Measurements from ENCODE around the gene ZFR.
"Not testable (repeated sequence)": the region's sequence is repeated elsewhere in the genome, so short reads cannot be mapped to it uniquely, and the experiment has no call there.

The ZFR gene

DNA sequence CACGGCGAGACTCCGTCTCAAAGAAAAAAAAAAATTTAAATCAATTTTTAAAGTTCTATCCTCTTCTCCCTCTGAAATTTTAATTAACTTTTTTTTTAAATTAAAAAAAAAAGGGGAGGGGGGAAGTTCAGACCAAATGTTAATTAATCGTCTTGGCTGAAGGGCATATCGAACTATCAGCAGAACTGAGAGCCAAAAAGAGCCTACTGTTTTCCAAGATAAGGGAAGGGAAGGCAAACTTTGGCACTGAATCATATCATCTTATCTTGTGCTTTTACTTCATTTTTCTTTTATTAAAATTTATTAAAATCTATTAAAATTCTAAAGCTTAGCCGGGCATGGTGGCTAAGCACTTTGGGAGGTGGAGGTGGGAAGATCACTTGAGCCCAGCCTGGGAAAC is 85.9 kb downstream of the ZFR start:
- DNase-seq (ENCODE audit: low read depth) = no peak

DNA sequence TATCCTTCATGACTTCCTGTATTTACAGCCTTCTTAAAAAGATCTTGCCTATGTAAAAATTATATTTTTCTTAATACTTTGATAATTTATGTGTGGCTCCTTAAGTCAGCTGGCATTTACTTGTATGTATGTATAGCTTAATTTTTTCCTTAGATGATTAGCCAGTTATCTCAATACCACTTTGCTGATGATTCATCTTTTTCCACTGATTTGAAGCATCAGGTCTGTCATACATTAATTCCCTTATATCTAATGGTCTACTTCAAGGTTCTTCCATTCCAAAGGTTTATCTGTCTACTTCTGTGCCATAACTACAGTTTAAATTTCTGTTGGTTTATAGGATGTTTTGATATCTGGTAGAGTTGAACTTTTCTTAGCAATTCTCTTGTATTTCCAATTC is 86.9 kb downstream of the ZFR start:
- DNase-seq (ENCODE audit: low read depth) = no peak

DNA sequence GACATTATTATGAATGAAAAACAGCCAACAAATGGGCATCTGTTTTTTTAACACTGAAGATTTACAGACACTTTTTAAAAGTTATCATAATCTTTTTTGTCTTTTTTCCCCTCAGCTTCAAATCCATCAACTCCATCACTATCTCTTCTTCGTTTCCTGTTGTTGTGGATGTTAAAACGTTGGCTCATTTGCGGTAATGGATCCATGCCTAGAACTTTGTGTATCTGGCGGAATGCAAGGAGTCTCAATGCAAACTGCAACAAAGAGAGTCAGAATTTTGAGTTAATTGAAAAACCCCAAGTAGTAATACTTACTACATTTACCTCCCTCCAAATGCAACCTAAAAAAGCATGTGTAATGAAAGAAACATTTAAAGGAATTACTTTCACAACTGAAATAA is 88.9 kb downstream of the ZFR start:
- no peak for DNase-seq (ENCODE audit: low read depth)

DNA sequence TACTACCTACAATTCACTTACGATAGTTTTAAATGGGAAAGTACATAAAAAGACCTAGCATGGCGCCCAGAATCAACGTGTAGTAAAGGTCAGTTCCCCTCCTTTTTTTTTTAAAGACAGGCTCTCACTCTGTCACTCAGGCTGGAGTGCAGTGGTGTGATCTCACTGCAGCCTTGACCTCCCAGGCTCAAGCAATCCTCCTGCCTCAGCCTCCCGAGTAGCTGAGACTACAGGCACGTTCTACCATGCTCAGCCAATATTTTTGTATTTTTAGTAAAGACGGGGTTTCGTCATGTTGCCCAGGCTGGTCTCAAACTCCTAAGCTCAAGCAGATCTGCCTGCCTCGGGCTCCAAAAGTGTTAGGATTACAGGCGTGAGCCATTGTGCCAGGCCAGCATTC is 91.1 kb downstream of the ZFR start:
- no peak for DNase-seq (ENCODE audit: low read depth)

DNA sequence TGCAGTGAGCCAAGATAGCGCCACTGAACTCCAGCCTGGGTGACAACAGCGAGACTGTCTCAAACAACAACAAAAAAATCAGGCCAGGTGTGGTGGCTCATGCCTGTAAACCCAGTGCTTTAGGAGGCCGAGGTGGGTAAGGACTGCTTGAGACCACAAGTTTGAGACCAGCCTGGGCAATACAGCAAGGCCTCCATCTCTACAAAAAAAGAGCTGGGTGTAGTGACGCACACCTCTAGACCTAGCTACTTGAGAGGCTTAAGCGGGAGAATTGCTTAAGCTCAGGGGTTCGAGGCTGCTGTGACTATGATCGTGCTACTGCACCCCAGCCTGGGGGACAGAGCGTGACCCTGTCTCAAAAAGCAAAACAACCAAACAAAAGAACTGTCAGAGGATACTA is 91.9 kb downstream of the ZFR start:
- no peak for DNase-seq (ENCODE audit: low read depth)

DNA sequence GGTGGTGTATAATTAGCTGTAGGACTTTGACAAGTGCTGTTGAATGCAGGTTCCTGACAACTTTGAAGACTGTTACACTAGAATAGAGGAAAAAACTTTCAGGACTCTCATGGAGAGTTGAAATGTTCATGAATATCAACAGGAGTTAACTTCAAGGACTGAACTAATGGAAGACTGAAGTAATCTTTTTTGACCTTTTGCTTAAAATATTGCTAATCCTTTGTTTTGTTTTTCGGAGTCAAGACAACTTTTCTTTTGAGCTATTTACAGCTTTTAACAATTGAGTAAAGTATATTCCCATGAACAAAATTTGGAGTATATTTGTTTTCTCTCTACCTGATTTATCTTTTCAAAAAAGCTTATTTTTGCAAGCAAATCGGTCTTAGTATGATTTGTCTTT is 97.7 kb downstream of the ZFR start:
- no peak for DNase-seq (ENCODE audit: low read depth)

DNA sequence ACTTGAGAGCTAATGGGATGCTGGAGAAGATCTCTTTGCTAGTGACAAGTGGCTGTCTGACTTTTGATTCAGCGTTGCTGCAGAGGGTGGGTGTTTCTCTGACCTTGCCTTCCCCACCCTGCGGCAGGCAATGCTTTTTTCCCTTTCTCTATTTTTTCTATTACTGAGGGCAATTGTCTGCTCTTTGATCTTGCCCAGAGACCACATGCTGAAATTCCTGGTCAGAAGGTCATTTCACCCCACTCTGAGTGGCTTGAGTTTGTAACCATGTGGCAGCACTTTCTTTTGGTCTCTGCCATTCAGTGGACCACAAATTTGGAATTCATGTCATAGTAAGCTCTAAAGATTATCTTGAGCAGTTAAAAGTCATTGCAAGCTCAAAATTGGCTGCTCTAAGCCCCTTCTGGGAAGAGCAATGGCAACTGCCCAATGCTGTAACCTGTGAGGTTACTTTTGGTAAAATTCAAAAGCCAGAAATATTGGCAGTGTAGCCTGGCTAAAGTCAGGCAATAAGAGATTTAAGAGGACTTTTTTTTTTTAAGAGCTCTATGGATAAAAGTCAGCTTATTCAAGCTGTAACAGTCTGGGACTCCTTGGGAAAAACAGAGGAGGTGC is 101.4 kb downstream of the ZFR start:
- no peak for DNase-seq (ENCODE audit: low read depth)

DNA sequence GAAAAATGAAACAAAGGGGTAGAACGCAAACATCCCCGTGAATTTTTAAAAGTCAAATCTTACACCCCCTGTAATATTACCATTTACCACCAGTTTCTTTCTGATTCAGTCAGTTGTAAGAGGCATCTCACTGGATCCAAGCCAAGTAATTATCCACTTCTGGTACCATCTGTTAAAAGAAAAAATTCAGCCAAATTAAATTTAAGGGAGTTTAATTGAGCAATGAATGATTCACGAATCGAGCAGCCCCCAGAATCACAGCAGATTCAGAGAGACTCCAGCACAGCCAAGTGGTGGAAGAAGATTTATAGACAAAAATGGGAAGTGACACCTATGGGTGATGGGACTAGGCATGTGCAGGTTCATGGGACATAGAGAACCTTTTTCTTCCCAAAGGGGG is 101.9 kb downstream of the ZFR start:
- no peak for DNase-seq (ENCODE audit: low read depth)

DNA sequence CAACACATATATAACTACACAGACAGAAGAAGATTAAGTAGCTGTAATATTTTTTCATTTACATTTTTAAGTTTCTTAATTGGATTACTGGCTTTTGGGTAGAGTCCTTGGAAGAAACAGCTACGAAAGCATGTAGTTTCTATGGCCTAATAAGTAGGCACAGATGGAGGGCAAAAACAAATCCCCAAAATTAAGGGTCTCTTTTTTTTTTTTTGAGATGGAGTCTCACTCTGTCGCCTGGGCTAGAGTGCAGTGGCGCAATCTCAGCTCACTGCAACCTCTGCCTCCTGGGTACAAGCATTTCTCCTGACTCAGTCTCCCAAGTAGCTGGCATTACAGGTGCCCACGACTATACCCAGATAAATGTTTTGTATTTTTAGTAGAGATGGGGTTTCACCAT is 104.7 kb downstream of the ZFR start:
- no peak for DNase-seq (ENCODE audit: low read depth)

DNA sequence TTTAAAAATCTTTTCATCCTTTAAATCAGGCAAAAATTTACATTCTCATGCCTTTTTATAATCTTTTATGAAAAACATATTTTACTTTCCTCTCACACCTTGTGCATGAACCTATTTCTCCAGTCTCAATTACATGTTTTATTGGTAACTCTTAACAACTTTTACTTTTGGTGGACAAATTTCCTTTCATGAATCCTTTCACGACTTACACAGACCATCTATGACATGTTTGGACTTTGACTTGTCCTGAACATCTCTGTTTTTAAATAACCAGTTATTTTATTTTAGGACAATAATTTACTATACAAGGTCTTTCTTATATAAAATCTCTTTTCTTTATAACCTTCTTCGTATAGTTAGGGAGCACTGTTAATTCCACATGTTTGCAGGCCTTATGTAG is 105.3 kb downstream of the ZFR start:
- no peak for DNase-seq (ENCODE audit: low read depth)

DNA sequence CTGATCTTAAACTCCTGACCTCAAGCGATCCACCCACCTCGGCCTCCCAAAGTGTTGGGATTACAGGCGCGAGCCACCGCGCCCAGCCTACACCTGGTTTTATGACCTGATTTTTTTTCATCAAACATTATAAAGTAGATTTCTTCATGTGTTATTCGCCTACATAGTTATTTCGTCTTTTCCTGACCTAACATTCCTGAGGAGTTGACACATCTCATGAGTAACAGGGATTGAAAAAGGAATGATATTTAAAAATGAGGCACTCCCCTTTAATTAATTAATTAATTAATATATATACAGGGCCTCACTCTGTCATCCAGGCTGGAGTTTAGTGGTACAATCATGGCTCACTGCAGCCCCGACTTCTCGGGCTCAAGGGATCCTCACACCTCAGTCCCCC is 111.6 kb downstream of the ZFR start:
- DNase-seq (ENCODE audit: low read depth) = no peak

DNA sequence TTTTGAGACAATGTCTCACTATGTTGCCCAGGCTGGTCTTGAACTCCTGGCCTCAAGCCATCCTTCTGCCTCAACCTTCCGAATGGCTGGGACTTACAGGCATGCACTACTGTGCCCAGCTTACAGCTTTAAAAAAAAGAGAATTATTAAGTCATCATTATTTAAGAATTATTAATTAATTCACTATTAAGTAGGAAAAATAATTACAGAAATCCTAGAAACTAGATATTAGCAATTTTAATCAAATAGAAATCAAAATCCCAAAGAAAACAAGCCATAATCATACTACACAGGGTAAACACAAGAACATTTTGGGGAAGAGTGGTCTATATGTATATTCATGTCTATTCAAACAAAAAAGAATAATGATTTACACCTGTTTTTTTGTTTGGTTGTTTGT is 112.2 kb downstream of the ZFR start:
- no peak for DNase-seq (ENCODE audit: low read depth)

DNA sequence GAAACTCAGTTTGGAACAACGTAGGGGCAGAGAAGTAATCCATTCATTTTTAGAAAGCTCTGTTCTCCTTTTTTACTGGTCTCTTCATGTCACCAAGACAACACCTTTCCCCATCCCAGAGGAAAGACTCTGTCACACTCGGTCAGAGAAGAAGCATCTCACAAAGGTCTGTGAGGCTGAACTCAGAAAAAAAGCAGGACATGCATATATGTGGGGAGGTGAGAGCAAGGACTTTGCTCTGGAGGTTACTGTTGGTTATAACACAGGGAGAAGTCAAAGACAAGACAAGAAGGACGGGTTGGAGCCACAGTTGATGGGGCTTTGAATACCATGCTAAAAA is 112.6 kb downstream of the ZFR start:
- DNase-seq (ENCODE audit: low read depth) = no peak

DNA sequence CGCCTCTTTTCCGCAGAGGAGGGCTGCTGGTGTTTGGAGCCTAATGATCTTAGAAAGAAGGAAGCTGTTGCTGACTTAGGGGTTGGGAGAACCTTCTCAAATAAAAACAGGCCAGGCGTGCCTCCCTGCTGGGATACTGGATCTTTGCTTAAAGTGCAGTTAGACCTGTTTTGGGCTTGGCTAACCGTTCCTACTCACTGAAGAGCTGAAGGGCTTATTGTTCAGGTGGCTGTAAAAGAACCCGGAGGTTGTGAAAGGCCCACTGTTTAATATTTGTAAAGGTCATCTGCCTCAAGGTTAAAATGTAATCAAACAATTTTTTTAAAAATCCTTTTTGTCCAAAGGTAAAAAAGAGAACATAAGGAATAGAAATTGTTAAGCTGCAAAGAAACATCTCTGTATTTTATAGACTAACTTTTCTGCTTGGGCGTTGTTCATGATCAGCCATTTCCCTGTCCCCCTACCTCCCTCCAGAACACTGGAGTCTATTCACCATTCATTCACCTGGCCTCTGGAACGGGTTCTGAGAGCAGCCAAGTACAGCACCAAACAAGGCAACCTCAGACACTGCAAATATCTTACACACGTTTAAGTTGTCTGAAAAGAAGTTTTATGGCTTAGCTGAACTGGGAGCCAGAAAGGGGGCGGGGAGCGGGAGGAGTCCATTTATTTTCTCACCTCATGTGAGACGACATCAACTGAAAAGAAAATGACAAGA is 113.2 kb downstream of the ZFR start:
- DNase-seq (ENCODE audit: low read depth) = no peak

DNA sequence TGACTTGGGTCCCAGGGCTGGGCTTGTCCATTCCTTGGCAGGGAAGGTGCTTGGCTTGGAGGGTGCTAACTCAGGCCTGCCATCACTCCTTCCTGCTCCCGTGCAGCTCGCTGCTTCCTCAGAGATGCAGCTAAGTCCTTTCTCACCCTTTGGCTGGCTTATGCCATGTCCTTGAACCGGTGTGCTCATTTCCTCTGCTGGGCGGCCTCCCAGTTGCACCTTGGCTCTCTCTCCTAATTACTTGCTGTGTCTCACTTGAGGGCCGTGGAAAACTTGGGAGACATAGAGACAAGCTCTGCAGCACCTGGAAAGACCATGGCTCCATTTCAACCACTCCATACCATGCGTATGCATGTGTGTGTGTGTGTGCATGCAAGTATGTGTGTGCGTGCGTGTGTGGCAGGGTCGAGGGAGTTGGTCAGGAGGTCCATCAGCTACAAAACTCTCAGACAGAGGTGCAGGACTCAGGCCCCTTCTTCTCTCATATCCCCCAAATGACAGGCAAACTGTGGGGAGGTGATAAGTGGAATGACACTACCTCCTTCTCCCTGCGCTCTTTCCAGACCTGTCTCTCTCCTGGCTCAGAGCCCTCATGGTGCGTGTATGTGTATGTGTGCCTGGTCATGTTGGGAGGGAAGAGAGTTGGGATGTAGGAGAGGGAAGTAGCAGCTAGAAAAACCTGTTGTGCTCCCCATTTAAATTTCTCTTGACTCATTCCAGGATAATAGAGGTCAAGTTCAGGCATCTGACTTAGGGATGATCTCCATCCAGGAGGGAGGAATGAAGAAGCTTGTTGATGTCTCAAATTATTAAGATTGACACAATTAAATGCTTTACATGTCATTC is 114.2 kb downstream of the ZFR start:
- DNase-seq (ENCODE audit: low read depth) = no peak

DNA sequence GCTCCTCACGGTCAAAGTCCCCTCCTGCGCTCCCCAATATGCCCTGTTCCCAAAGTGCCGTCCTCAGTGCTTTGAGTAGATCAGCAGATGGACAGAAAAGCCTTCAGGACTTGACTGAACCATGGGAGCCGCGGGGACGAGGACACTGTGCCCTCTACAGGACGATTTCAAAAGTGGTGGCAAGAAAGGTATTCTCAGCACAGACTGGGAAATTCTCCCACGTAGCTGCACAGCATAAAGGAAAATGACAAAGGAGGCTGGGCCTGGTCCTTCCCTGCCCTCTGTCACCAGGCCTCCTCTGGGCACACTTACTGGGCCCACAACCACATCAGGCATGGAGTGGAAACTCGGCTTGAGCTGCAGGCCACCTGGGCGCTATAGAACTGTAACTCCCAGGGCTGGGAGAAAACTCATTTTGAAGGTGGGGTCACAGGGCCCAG is 115.1 kb downstream of the ZFR start:
- DNase-seq (ENCODE audit: low read depth) = peak; percentile 27

DNA sequence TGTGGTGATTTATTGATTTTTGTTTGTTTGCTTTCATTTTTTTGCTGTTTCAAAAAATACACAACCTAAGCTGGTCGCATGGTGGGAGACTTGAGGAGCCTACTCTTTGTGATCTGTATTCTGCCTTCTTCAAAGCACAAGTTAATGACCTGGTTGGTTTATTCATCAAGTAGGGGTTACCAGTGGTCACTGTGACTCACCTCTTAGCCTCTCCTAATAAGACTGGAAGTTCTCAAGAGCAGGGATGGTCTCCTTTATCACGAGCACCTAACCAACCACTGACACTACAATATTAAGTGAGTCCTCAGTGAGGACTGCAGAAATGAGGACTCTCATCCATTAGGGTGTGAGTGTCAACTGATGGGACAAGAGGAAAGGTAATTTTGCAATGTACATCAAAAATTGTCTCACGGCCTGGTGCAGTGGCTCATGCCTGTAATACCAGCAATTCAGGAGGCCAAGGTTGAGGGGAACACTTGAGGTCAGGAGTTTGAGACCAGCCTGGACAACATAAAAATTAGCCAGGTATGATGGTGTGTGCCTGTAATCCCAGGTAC is 118.2 kb downstream of the ZFR start:
- no peak for DNase-seq (ENCODE audit: low read depth)

DNA sequence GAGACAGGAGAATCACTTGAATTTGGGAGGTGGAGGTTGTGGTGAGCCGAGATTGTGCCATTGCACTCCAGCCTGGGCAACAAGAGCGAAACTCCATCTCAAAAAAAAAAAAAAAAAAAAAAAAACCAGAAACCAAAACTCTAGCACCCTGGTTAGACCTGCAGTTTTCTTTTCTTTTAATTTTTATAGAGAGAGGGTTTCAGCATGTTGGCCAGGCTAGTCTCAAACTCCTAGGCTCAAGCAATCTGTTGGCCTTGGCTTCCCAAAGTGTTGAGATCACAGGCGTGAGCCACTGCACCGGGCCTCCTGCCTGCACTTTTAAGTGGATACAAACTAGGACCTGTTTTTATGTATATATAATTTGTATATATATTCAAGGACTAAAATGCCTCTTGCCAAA is 118.9 kb downstream of the ZFR start:
- no peak for DNase-seq (ENCODE audit: low read depth)

DNA sequence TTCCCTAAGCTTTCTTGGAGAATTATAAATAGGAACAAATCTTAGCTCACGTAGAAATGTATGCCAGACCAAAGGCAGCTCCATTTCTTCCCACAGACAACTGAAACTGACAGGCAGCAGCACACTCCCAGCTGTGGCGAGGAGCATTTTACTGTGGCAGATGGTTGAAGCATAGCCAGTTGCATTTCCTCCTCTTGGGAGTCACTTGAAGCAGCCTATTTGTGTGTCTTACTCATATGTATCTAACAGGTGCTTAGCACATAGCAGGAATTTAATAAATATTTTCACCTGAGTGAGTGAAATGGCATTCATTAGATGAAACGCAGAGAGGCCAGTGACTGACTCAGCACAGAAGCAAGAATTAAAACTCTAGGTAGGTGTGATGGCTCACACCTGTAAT is 119.5 kb downstream of the ZFR start:
- no peak for DNase-seq (ENCODE audit: low read depth)

DNA sequence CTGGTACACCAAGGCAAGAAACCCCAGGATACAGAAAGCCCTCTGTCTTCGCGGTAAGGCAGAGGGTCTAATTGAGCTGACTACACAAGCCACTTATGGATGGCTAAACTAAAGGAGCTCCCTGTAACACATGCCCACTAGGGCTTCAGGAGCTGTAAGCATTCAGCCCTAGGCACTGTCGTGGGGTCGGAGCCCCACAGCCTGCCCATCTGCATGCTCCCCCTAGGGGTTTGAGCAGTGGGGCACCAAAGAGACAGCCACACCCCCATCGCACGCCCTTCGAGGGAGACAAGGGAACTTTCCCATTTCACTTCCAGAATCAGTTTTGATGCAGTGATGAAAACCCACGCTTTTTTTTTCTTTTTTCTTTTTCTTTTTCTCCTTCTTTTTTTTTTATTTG is 120.8 kb downstream of the ZFR start:
- no peak for DNase-seq (ENCODE audit: low read depth)

DNA sequence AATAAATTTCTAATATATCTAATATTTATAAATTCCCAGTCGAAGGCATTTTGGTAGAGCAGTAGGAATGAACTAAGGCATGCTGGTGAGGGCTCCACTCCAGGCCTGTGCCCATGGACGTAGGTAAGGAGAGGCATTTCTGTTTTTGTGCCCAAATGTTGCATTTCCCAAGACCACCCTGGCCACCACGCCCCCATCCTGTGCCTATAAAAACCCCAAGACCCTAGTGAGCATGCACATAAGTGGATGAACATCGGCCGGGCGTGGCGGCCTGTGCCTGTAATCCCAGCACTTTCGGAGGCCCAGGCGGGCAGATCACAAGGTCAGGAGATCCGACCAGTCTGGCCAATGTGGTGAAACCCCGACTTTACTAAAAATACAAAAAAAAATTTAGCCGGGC is 121.7 kb downstream of the ZFR start:
- no peak for DNase-seq (ENCODE audit: low read depth)

DNA sequence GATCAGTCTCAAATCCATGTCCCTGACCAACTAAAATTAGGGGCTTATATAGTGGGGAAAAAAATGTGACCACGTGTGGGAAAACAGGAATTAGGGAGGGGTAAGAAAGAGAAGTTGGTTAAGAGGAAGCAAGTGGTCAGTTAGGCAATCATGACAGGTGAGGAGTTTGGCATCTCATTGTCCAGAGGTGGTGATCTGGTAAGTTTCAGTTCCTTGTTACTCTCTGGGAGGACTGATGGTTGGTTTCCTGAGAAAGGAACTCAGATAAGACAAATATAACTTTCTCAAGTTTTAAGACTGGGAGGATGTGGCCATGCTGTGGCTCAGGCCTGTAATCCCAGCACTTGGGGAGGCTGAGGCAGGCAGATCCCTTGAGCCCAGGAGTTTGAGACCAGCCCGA is 122.8 kb downstream of the ZFR start:
- DNase-seq (ENCODE audit: low read depth) = not testable (repeated sequence)

DNA sequence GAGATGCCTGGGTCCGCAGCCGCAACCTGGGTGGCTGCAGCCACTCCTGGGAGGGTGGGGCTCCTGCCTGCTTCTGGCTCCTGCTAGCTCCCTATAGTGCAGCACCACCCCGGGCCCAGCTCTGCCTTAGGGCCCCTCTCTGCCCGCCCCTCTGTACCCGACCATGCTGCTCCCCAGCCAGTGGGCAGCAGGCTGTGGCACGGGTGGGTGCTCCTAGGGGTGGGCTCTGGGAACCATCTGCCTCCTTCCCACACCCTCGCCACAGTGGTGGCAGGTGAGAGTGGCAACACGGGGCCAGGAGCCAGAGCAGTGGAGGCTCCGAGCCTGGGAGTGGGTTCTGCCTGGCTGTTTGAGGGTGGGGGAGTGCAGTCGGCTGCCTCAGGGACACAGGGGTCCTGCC is 124.0 kb downstream of the ZFR start:
- no peak for DNase-seq (ENCODE audit: low read depth)

All from stimulated activated CD8-positive, alpha-beta memory T cell treated with anti-CD3 and anti-CD28 coated beads, Interleukin-12 subunit alpha, Interleukin-12 subunit beta, amount 100 ng/mL, for 1 hour (primary cell).